OCI-LY7 (cell line): Measurements from ENCODE around the gene CIITA. TPM values are rescaled to one million over a fixed set of nuclear protein-coding genes. Genes with fewer than 3 reads are reported as not detected.

Experiments
- BruUV-seq: library from RNA; stranded (reverse); fragments of 400-500 nt; replicated peaks from 2 replicates; lab custom pipeline; 2021; lab: Mats Ljungman, UMichigan
- CTCF ChIA-PET: fragments of 300-600 bp; sonication (Branson Sonifier 250); formaldehyde crosslinking; loops from one replicate; lab custom pipeline; 2022; ENCODE audit warnings: antibody characterized with exemption; ENCODE audit not compliant: unreplicated experiment; lab: Charles Lee
- POLR2A ChIA-PET: fragments of 300-600 bp; sonication (Branson Sonifier 250); formaldehyde crosslinking; loops from one replicate; lab custom pipeline; 2022; ENCODE audit warnings: antibody characterized with exemption; lab: Charles Lee
- DNase-seq: peaks from one replicate; pipeline ENCODE4 v3.0.0-alpha.2; 2015; ENCODE audit warnings: low spot score
- H2AFZ ChIP-seq: fragments of 200-600 bp; sonication (generic), shearing (Covaris generic); 2 replicates; pipeline ENCODE4 v1.6.1; 2014; ENCODE audit warnings: mild to moderate bottlenecking, antibody characterized with exemption, low read length, moderate library complexity
- H3K27ac ChIP-seq: fragments of 200-600 bp; sonication (generic); 2 replicates; pipeline ENCODE4 v1.5.1; 2014; ENCODE audit warnings: mixed run types, low read depth, mild to moderate bottlenecking, moderate library complexity, low read length, inconsistent platforms; ENCODE audit not compliant: poor library complexity, severe bottlenecking
- H3K36me3 ChIP-seq: fragments of 200-600 bp; sonication (generic); 2 replicates; pipeline ENCODE4 v1.6.1; 2014; ENCODE audit warnings: mild to moderate bottlenecking, antibody characterized with exemption, low read length, moderate library complexity, mixed read lengths; ENCODE audit not compliant: insufficient read depth
- H3K4me1 ChIP-seq: fragments of 200-600 bp; sonication (generic); 2 replicates; pipeline ENCODE4 v1.5.1; 2014; ENCODE audit warnings: mild to moderate bottlenecking, low read length; ENCODE audit not compliant: insufficient read depth, poor library complexity, severe bottlenecking
- H3K4me2 ChIP-seq: fragments of 200-600 bp; sonication (generic); 2 replicates; pipeline ENCODE4 v1.6.1; 2014; ENCODE audit warnings: mild to moderate bottlenecking, low read length
- H3K4me3 ChIP-seq: fragments of 200-600 bp; sonication (generic); 2 replicates; pipeline ENCODE4 v1.5.1; 2014; ENCODE audit warnings: mild to moderate bottlenecking, low read depth, low read length; ENCODE audit not compliant: poor library complexity, severe bottlenecking
- H3K79me2 ChIP-seq: fragments of 200-600 bp; sonication (generic); 2 replicates; pipeline ENCODE4 v1.6.1; 2016; ENCODE audit warnings: low read depth, mild to moderate bottlenecking, low read length, moderate library complexity, mixed read lengths; ENCODE audit not compliant: insufficient read depth
- H3K9me2 ChIP-seq: fragments of 200-600 bp; sonication (generic); 2 replicates; pipeline ENCODE4 v1.6.1; 2016; ENCODE audit warnings: mild to moderate bottlenecking, low read length, mixed read lengths; ENCODE audit not compliant: insufficient read depth
- H3K9me3 ChIP-seq: fragments of 200-600 bp; sonication (generic); 2 replicates; pipeline ENCODE4 v1.6.1; 2014; ENCODE audit warnings: mild to moderate bottlenecking, mixed run types, low read length, mixed read lengths
- H4K20me1 ChIP-seq: fragments of 200-600 bp; sonication (generic); 2 replicates; pipeline ENCODE4 v1.6.1; 2014; ENCODE audit warnings: mild to moderate bottlenecking, antibody characterized with exemption, low read length, moderate library complexity, mixed read lengths; ENCODE audit not compliant: insufficient read depth
- EZH2phosphoT487 ChIP-seq: fragments of 200-600 bp; sonication (generic); IDR thresholded peaks from 2 replicates; pipeline ENCODE4 v1.6.1; 2018; ENCODE audit warnings: low read depth, borderline replicate concordance, mild to moderate bottlenecking, mixed run types, antibody characterized with exemption, low read length, moderate library complexity, mixed read lengths
- intact Hi-C: fragments of 100-400 bp; cut with micrococcal nuclease; formaldehyde crosslinking; loops from one replicate; pipeline ENCODE4 v1.10.0; 2022; ENCODE audit not compliant: unreplicated experiment
- total RNA-seq, 2 experiments: library from RNA; depleted of rRNA in 1 of 2; stranded (reverse); fragments of >200 nt in 1 of 2; shearing (Covaris generic) in 1 of 2; gene quantifications; 2 replicates each; pipeline ENCODE4 v1.2.3, GENCODE V29; 2014 to 2022
- TF ChIP-seq, protein P1 (sequence below): fragments of 200-600 bp; sonication (generic); conservative IDR thresholded peaks from 2 replicates; pipeline ENCODE4 v1.5.1; 2014; ENCODE audit warnings: mild to moderate bottlenecking, antibody characterized with exemption, low read length, moderate library complexity, mixed read lengths

CIITA gene
- total RNA-seq, 2 experiments from 2014 or later = 68.7 to 101 TPM

DNA sequence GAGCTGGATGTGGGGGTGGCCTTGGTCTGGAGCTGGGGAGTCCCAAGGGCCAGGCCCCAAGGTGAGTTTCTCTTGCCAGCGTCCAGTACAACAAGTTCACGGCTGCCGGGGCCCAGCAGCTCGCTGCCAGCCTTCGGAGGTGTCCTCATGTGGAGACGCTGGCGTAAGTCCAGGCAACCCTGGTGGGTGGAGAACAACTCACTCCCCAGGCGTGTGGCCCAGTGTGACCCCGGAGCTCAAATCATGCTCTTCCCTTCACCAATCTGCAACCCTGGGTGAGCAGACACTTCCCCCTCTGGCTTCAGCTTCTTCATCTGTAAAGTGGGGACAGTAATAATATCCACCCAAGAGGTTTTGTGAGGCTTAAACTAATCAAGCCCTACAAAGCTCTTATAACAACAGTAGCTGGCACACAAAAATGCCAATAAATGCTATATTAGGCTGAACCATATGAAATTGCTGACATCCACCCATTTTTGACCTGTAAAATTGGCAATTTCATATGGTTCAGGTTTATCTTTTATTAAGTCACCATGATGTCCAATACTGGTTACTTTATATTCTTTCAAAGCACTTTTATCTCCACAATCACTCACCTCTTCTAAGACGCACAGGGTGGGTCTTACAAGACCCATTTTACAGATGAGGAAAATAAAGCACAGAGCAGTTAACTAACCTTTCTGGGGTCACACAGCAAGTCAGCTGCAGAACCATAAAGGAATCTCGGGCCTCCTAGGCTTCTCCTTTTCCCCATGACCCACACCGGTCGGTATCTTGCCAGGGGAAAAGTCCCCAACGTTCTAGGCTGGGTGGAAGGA lies 45.5 kb downstream of the CIITA start:
- DNase-seq = no peak
- no peak overlapping the region for H3K4me2 ChIP-seq
- H4K20me1 ChIP-seq = no peaks in the 10 kb centered on the region
- H3K9me2 ChIP-seq = no peaks in the 10 kb centered on the region
- H3K4me1 ChIP-seq = peaks cover 6% of the 10 kb centered on the region
- peaks cover 79% of the 10 kb centered on the region for H3K36me3 ChIP-seq
- no peak overlapping the region for H2AFZ ChIP-seq
- POLR2A ChIA-PET = interaction anchor here (0.6 to 1.2 kb wide), 3 partner anchors 10 to 178 kb away, joined by 4 read pairs; partner anchors contain the start of gene NUBP1
- no peaks in the 10 kb centered on the region for H3K79me2 ChIP-seq
- CTCF ChIA-PET = no interaction called here
- no TSS peak for BruUV-seq
- H3K4me3 ChIP-seq = no peak overlapping the region
- no peak overlapping the region for H3K27ac ChIP-seq
- no peak for TF ChIP-seq EZH2phosphoT487
- TF ChIP-seq, protein P1, sequence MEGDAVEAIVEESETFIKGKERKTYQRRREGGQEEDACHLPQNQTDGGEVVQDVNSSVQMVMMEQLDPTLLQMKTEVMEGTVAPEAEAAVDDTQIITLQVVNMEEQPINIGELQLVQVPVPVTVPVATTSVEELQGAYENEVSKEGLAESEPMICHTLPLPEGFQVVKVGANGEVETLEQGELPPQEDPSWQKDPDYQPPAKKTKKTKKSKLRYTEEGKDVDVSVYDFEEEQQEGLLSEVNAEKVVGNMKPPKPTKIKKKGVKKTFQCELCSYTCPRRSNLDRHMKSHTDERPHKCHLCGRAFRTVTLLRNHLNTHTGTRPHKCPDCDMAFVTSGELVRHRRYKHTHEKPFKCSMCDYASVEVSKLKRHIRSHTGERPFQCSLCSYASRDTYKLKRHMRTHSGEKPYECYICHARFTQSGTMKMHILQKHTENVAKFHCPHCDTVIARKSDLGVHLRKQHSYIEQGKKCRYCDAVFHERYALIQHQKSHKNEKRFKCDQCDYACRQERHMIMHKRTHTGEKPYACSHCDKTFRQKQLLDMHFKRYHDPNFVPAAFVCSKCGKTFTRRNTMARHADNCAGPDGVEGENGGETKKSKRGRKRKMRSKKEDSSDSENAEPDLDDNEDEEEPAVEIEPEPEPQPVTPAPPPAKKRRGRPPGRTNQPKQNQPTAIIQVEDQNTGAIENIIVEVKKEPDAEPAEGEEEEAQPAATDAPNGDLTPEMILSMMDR = no peak
- intact Hi-C loops = no loop called here
- H3K9me3 ChIP-seq = no peaks in the 10 kb centered on the region

DNA sequence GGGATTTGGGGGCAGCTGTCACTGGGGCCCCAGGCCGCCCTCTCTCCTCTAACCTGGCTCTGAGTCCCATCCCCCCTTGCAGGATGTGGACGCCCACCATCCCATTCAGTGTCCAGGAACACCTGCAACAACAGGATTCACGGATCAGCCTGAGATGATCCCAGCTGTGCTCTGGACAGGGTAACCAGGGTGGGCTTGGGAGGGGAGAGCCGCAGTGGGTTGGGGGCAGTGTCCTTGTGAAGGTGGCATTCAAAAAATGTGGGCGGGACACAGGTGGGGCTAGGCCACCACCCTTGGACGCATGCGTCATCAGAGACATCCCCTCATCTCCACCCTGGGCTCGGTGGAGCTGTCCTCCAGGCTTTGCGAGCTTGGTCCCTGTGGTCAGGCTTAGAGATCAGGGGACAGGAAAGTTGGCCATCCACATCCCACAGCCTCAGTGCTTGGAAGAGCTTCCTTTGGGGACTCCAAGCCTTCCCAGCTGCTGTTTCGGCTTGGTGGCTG lies 46.2 kb downstream of the CIITA start:
- POLR2A ChIA-PET = interaction anchor here (0.6 to 1.2 kb wide), 2 partner anchors 14 to 179 kb away, joined by 4 read pairs; partner anchors contain the start of gene NUBP1
- peaks cover 6% of the 10 kb centered on the region for H3K4me1 ChIP-seq
- CTCF ChIA-PET = no interaction called here
- no peaks in the 10 kb centered on the region for H4K20me1 ChIP-seq
- DNase-seq = no peak
- H3K4me2 ChIP-seq = no peak overlapping the region
- BruUV-seq = no TSS peak
- no peaks in the 10 kb centered on the region for H3K9me3 ChIP-seq
- intact Hi-C loops = no loop called here
- TF ChIP-seq EZH2phosphoT487 = no peak
- TF ChIP-seq, protein P1 = no peak
- no peak overlapping the region for H3K4me3 ChIP-seq
- H3K79me2 ChIP-seq = no peaks in the 10 kb centered on the region
- no peak overlapping the region for H3K27ac ChIP-seq
- peaks cover 77% of the 10 kb centered on the region for H3K36me3 ChIP-seq
- no peaks in the 10 kb centered on the region for H3K9me2 ChIP-seq
- H2AFZ ChIP-seq = no peak overlapping the region
